Motor neuron (in vitro differentiated cells): ENCODE results near the gene PPP2R5D. TPM values are rescaled to one million over a fixed set of nuclear protein-coding genes. Genes with fewer than 3 reads are reported as not detected.
"Not testable (repeated sequence)": the region's sequence is repeated elsewhere in the genome, so short reads cannot be mapped to it uniquely, and the experiment has no call there.

ENCODE experiments used
- ATAC-seq, 8 experiments: fragments of 200-7000 bp; cut with Tn5 transposase; replicated peaks in 6 of 8; 2 replicates each; pipeline ENCODE4 v1.8.0; 2021; ENCODE audit warnings: mild to moderate bottlenecking in 8 of 8, moderate library complexity in 8 of 8
- H3K27ac ChIP-seq, 2 donors: fragments of 250-450 bp; sonication (Bioruptor Pico); 2 replicates each; pipeline ENCODE4 v1.9.0; 2021; ENCODE audit warnings: antibody characterized with exemption in 2 of 2, mild to moderate bottlenecking in 2 of 2, moderate library complexity in 1 of 2
- H3K4me1 ChIP-seq, 2 donors: fragments of 250-450 bp; sonication (Bioruptor Pico); replicated peaks in 1 of 2; 2 replicates each; pipeline ENCODE4 v1.6.1; 2021; ENCODE audit warnings: antibody characterized with exemption in 2 of 2, mild to moderate bottlenecking in 2 of 2, moderate library complexity in 1 of 2
- H3K4me3 ChIP-seq, 5 donors: fragments of 250-450 bp; sonication (Bioruptor Pico); 2 replicates each; pipeline ENCODE4 v1.9.0; 2021; ENCODE audit warnings: antibody characterized with exemption in 5 of 5, mild to moderate bottlenecking in 5 of 5, moderate library complexity in 4 of 5
- WGBS, 10 experiments: fragments of 450-650 bp; shearing (Covaris generic); methylation state at CpG; one replicate each; pipeline ENCODE4 v1.0.0; 2022; 5-methylcytosine and 5-hydroxymethylcytosine counted together
- in situ Hi-C, 9 experiments: fragments of 400-800 bp; cut with MboI; loops; one replicate each; pipeline ENCODE4 v1.15.0; 2021; ENCODE audit warnings: low sequenced_read_pairs in 9 of 9, low pct_unique_long_range_greater_than_20kb in 2 of 9; ENCODE audit not compliant: unreplicated experiment in 9 of 9
- total RNA-seq, 8 experiments: library from RNA; unstranded; fragments of 300-600 nt; gene quantifications; 2 replicates each; pipeline versions ENCODE4 v1.2.3 to v1.2.4, GENCODE V29; 2022

PPP2R5D gene
- total RNA-seq, 8 experiments from 2014 or later = 18.4 to 40.4 (median 29.4) TPM

GRCh38 chr6:43026365-43026764 is 42.0 kb downstream of the PPP2R5D start:
- no peak overlapping the region for H3K4me3 ChIP-seq
- 67 to 100% (median 91%) methylated on average over 1 to 3 of the region's 5 CpGs; no CpG with 5 or more reads in 2 of the 10 experiments for WGBS, 10 experiments
- in situ Hi-C loops = no loop called here
- ATAC-seq = no peak
- H3K27ac ChIP-seq = no peak overlapping the region
- H3K4me1 ChIP-seq = peaks cover 9 to 10% of the 10 kb centered on the region in 2 donors

- WGBS, 10 experiments = 84 to 100% (median 95%) methylated on average over 1 to 9 of the region's 9 CpGs; no CpG with 5 or more reads in 4 of the 10 experiments
- Histone ChIP-seq H3K4me3 (no peak overlapping the region), H3K27ac (no peak overlapping the region), H3K4me1 (no peaks in the 10 kb centered on the region)
- ATAC-seq = no peak
- in situ Hi-C loops = no loop called here
These were observed 44.8 kb downstream of the PPP2R5D start for GRCh38 chr6:43029120-43029519.

- H3K4me3 ChIP-seq = no peak overlapping the region
- WGBS, 10 experiments = 86 to 100% (median 90%) methylated on average over 1 to 4 of the region's 4 CpGs; no CpG with 5 or more reads in 1 of the 10 experiments
- H3K27ac ChIP-seq = no peak overlapping the region
- in situ Hi-C loops = no loop called here
- H3K4me1 ChIP-seq = no peaks in the 10 kb centered on the region
- no peak for ATAC-seq
These were observed 48.0 kb downstream of the PPP2R5D start for GRCh38 chr6:43032326-43032725.

- no peak overlapping the region for H3K27ac ChIP-seq
- no peaks in the 10 kb centered on the region for H3K4me1 ChIP-seq
- in situ Hi-C loops = no loop called here
- H3K4me3 ChIP-seq = no peak overlapping the region
- ATAC-seq = no peak
- WGBS, 10 experiments = 71 to 100% (median 90%) methylated on average over 1 to 2 of the region's 2 CpGs; no CpG with 5 or more reads in 3 of the 10 experiments
These were observed 49.3 kb downstream of the PPP2R5D start for GRCh38 chr6:43033496-43034189.

- Histone ChIP-seq H3K4me1 (no peaks in the 10 kb centered on the region), H3K4me3 (no peak overlapping the region), H3K27ac (no peak overlapping the region)
- in situ Hi-C loops = no loop called here
- no peak for ATAC-seq
- 38 to 100% (median 80%) methylated on average over 1 of the region's 2 CpGs; no CpG with 5 or more reads in 6 of the 10 experiments for WGBS, 10 experiments
These were observed 49.8 kb downstream of the PPP2R5D start for GRCh38 chr6:43034190-43034525.

- ATAC-seq = peak in 2 of 8 experiments; percentile 12 to 26
- Histone ChIP-seq H3K27ac (no peak overlapping the region), H3K4me3 (no peak overlapping the region), H3K4me1 (no peaks in the 10 kb centered on the region)
- WGBS, 10 experiments = 63 to 92% (median 80%) methylated on average over 1 to 4 of the region's 4 CpGs; no CpG with 5 or more reads in 3 of the 10 experiments
- in situ Hi-C loops = no loop called here
These were observed 51.3 kb downstream of the PPP2R5D start for GRCh38 chr6:43035495-43036194.

- Histone ChIP-seq H3K4me1 (no peaks in the 10 kb centered on the region), H3K4me3 (no peak overlapping the region), H3K27ac (no peak overlapping the region)
- WGBS, 10 experiments = 40 to 100% (median 90%) methylated on average over 1 to 9 of the region's 9 CpGs; no CpG with 5 or more reads in 6 of the 10 experiments
- in situ Hi-C loops = no loop called here
- no peak for ATAC-seq
These were observed 52.3 kb downstream of the PPP2R5D start for GRCh38 chr6:43036712-43037111.

GRCh38 chr6:43037197-43037596 is 52.8 kb downstream of the PPP2R5D start:
- in situ Hi-C loops = no loop called here
- H3K27ac ChIP-seq = no peak overlapping the region
- WGBS, 10 experiments = 33 to 100% (median 80%) methylated on average over 1 to 4 of the region's 5 CpGs; no CpG with 5 or more reads in 4 of the 10 experiments
- H3K4me3 ChIP-seq = no peak overlapping the region
- no peak for ATAC-seq
- H3K4me1 ChIP-seq = no peaks in the 10 kb centered on the region

- Histone ChIP-seq H3K27ac (no peak overlapping the region), H3K4me3 (no peak overlapping the region), H3K4me1 (no peaks in the 10 kb centered on the region)
- ATAC-seq = peak in 3 of 8 experiments; percentile 15 to 25 (median 25)
- in situ Hi-C loops = no loop called here
- 60 to 100% methylated on average over 1 to 3 of the region's 9 CpGs; no CpG with 5 or more reads in 8 of the 10 experiments for WGBS, 10 experiments
These were observed 53.3 kb downstream of the PPP2R5D start for GRCh38 chr6:43037706-43038105.

GRCh38 chr6:43038727-43039126 is 54.4 kb downstream of the PPP2R5D start:
- peak in 2 of 8 experiments; percentile 8 to 9 for ATAC-seq
- in situ Hi-C loops = no loop called here
- H3K4me1 ChIP-seq = no peaks in the 10 kb centered on the region
- 60 to 95% (median 86%) methylated on average over 1 to 7 of the region's 9 CpGs; no CpG with 5 or more reads in 6 of the 10 experiments for WGBS, 10 experiments
- H3K4me3 ChIP-seq = no peak overlapping the region
- H3K27ac ChIP-seq = no peak overlapping the region

- 92 to 100% (median 99%) methylated on average over 1 to 6 of the region's 18 CpGs; no CpG with 5 or more reads in 2 of the 10 experiments for WGBS, 10 experiments
- H3K27ac ChIP-seq = no peak overlapping the region
- in situ Hi-C loops = no loop called here
- H3K4me1 ChIP-seq = no peaks in the 10 kb centered on the region
- ATAC-seq = no peak
- no peak overlapping the region for H3K4me3 ChIP-seq
These were observed 56.3 kb downstream of the PPP2R5D start for GRCh38 chr6:43040542-43041257.

GRCh38 chr6:43041475-43041874 is 57.1 kb downstream of the PPP2R5D start:
- in situ Hi-C loops, ATAC-seq, H3K4me3 ChIP-seq, H3K4me1 ChIP-seq, H3K27ac ChIP-seq: not testable (repeated sequence)
- WGBS, 10 experiments = 80 to 90% (median 86%) methylated on average over 1 to 2 of the region's 8 CpGs; no CpG with 5 or more reads in 5 of the 10 experiments

GRCh38 chr6:43043310-43043709 is 58.9 kb downstream of the PPP2R5D start:
- in situ Hi-C loops = no loop called here
- no peak overlapping the region for H3K27ac ChIP-seq
- H3K4me1 ChIP-seq = no peaks in the 10 kb centered on the region
- ATAC-seq = peak in 1 of 8 experiments; percentile 20
- WGBS, 10 experiments = 80 to 85% methylated on average over 2 to 9 of the region's 9 CpGs; no CpG with 5 or more reads in 8 of the 10 experiments
- no peak overlapping the region for H3K4me3 ChIP-seq
